ENCODE data around the gene SMIM35.

The SMIM35 gene

DNA sequence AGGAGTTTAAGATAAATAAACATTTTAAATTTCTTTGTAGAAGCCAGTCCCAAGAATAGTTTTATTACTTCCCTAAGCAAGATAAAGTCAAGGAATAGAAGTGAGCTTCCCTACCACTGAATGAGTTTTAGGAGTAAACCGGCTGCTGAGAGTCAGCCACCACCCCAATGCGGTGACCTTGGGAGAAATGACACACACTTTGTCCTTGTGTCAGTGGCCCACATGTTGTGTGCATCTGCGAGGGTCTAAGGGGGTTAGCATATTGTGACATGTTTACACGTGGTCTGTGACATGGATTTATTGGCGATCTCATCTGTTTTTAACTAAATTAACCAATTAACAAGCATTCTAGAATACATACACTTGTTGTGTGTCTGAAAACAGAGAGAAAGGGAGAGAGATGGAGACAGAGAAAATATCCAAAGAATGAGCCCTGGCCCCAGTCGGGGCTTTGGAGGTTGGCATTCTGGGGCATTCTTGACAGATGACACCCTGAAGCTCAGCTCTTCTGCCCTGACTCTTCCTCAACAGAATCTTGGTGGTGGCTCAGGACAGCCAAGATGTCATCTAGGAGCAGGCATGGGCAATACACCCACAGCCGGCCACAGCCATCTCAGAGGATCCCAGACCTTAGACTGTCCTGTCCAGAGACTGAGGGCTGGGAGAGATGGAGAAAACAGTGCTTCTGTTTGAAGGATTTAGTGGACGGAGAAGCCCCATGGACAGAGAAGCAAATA lies 39.6 kb downstream of the SMIM35 start:
- Mint-ChIP-seq H3K4me3 (no peak overlapping the region), H3K36me3 (no peaks in the 10 kb centered on the region), H3K27me3 (no peaks in the 10 kb centered on the region), H3K4me1 (peaks cover 57% of the 10 kb centered on the region), H3K27ac (peak overlapping the region; percentile 79), H3K9me3 (no peaks in the 10 kb centered on the region)
- peak; percentile 34 for ATAC-seq

- Mint-ChIP-seq H3K4me3 (no peak overlapping the region), H3K9me3 (no peaks in the 10 kb centered on the region), H3K4me1 (peaks cover 48% of the 10 kb centered on the region), H3K27me3 (no peaks in the 10 kb centered on the region), H3K36me3 (no peaks in the 10 kb centered on the region), H3K27ac (peak overlapping the region; percentile 79)
- ATAC-seq = peak; percentile 79
Observed at GRCh38 chr11:118046051-118046963, 40.5 kb downstream of the SMIM35 start.

DNA sequence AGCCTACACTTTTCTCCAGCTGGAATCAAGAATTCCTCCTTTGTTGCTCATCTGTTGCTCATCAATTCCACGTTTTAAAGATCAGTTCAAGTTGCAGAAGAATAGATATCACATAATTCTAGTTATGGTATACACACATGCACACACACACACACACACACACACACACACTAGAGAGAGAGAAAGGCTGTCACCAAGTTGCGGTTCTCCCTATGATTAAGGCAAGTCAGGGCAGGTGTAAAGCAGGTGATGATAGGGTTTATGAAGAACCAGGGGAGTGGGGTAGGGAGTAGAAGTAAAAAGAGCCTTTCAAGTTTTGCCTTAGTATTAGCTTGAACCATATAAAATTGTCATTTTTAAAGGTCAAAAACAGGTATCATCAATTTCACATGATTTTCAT lies 41.6 kb downstream of the SMIM35 start:
- Mint-ChIP-seq H3K4me3 (no peak overlapping the region), H3K36me3 (no peaks in the 10 kb centered on the region), H3K27me3 (no peaks in the 10 kb centered on the region), H3K27ac (peak overlapping the region; percentile 79), H3K4me1 (peaks cover 39% of the 10 kb centered on the region), H3K9me3 (no peaks in the 10 kb centered on the region)
- ATAC-seq = no peak

DNA sequence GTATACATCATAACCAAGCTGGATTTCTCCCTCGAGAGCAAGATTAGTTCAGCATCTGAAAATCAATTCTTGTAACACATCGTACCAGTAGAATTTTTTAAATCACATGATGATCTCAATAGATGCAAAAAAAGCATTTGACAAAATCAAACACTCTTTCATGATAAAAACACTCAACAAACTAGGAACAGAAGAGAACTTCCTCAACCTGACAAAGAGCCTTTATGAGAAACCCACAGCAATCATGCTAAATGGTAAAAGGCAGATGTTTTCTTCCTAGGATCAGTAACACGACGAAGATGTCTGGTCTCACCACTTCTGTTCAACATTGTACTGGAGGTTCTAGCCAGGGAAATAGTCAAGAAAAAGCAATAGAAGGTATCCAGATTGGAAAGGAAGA lies 44.0 kb downstream of the SMIM35 start:
- H3K36me3 Mint-ChIP-seq = no peaks in the 10 kb centered on the region
- H3K27ac Mint-ChIP-seq = peak overlapping the region; percentile 65
- no peak overlapping the region for H3K4me3 Mint-ChIP-seq
- no peaks in the 10 kb centered on the region for H3K27me3 Mint-ChIP-seq
- no peak for ATAC-seq
- H3K9me3 Mint-ChIP-seq = no peaks in the 10 kb centered on the region
- H3K4me1 Mint-ChIP-seq = peaks cover 29% of the 10 kb centered on the region

GRCh38 chr11:118042141-118042540 lies 44.6 kb downstream of the SMIM35 start:
- no peaks in the 10 kb centered on the region for H3K9me3 Mint-ChIP-seq
- peak overlapping the region; percentile 65 for H3K27ac Mint-ChIP-seq
- H3K27me3 Mint-ChIP-seq = no peaks in the 10 kb centered on the region
- no peaks in the 10 kb centered on the region for H3K36me3 Mint-ChIP-seq
- H3K4me3 Mint-ChIP-seq = no peak overlapping the region
- H3K4me1 Mint-ChIP-seq = peaks cover 23% of the 10 kb centered on the region
- ATAC-seq = no peak

GRCh38 chr11:118033443-118033842 lies 53.3 kb downstream of the SMIM35 start:
- H3K36me3 Mint-ChIP-seq = no peaks in the 10 kb centered on the region
- peaks cover 11% of the 10 kb centered on the region for H3K4me1 Mint-ChIP-seq
- no peaks in the 10 kb centered on the region for H3K9me3 Mint-ChIP-seq
- no peaks in the 10 kb centered on the region for H3K27me3 Mint-ChIP-seq
- no peak for ATAC-seq
- no peak overlapping the region for H3K4me3 Mint-ChIP-seq
- peak overlapping the region; percentile 69 for H3K27ac Mint-ChIP-seq

DNA sequence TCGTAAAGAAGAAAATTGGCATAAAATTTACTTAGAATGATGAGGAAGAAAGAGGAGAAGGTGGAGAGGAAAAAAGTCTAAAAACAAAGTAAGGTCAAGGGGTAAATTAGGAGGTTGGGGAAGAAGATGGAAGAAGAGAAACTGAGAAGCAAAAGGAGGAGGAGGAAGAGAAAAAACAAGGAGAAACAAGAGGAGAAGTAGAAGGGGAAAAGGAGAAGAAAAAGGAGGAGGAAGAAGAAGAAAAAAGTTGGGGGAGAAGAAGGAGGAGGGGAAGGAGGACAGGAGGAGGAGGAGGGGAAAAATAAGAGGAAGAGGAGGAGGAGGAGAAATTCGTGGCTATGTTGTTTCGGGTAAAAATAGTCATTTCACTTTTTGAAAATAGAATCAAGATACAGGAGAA lies 58.1 kb downstream of the SMIM35 start:
- H3K4me1 Mint-ChIP-seq = peaks cover 25% of the 10 kb centered on the region
- no peaks in the 10 kb centered on the region for H3K36me3 Mint-ChIP-seq
- H3K27me3 Mint-ChIP-seq = no peaks in the 10 kb centered on the region
- H3K27ac Mint-ChIP-seq = peak overlapping the region; percentile 10
- H3K4me3 Mint-ChIP-seq = no peak overlapping the region
- no peaks in the 10 kb centered on the region for H3K9me3 Mint-ChIP-seq
- no peak for ATAC-seq

DNA sequence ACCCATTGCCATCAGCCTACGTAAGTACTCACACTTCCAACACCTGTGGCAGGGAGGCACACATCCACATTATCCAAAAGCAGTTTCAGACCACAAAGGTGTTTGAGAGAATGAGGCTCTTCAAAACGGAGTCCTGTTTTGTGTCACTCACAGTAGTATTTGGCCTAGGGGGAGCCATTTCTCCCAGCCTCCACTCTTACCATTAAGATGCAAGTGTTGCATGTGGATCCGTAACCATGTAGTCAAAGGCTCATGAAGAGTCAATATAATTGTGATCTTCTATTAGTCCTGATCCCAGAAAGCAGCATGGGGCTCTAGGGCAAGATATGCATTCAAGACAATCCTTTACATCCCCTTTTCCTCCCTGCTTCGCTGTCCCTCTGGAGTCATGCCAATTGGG lies 59.1 kb downstream of the SMIM35 start:
- H3K4me3 Mint-ChIP-seq = no peak overlapping the region
- H3K9me3 Mint-ChIP-seq = peaks cover 3% of the 10 kb centered on the region
- H3K4me1 Mint-ChIP-seq = peaks cover 25% of the 10 kb centered on the region
- no peaks in the 10 kb centered on the region for H3K27me3 Mint-ChIP-seq
- no peak overlapping the region for H3K27ac Mint-ChIP-seq
- no peak for ATAC-seq
- no peaks in the 10 kb centered on the region for H3K36me3 Mint-ChIP-seq

- Mint-ChIP-seq H3K4me1 (peaks cover 21% of the 10 kb centered on the region), H3K4me3 (no peak overlapping the region), H3K27me3 (no peaks in the 10 kb centered on the region), H3K36me3 (peaks cover 21% of the 10 kb centered on the region), H3K9me3 (peaks cover 23% of the 10 kb centered on the region), H3K27ac (no peak overlapping the region)
- no peak for ATAC-seq
Observed at GRCh38 chr11:118021146-118021545, 65.6 kb downstream of the SMIM35 start.

DNA sequence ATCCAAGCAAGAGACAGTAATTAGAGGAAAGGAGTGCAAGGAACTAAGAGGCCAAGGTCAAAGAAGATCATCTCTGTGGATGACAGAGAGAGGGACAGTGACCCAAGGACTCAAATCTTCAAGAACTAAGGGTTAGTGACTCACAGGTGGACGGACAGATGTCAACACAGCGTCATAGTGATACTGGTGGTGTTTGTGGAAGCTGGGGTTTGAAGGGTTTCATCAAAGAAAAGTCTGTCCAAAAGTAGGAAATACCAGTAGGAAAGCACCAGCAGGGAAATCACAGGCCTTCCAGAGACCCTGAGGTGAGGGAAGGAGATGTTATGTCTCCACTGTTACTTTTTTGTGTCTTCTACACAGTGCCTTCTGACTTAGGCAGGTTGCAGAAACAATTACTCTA lies 68.4 kb downstream of the SMIM35 start:
- peaks cover 28% of the 10 kb centered on the region for H3K36me3 Mint-ChIP-seq
- no peak overlapping the region for H3K4me3 Mint-ChIP-seq

DNA sequence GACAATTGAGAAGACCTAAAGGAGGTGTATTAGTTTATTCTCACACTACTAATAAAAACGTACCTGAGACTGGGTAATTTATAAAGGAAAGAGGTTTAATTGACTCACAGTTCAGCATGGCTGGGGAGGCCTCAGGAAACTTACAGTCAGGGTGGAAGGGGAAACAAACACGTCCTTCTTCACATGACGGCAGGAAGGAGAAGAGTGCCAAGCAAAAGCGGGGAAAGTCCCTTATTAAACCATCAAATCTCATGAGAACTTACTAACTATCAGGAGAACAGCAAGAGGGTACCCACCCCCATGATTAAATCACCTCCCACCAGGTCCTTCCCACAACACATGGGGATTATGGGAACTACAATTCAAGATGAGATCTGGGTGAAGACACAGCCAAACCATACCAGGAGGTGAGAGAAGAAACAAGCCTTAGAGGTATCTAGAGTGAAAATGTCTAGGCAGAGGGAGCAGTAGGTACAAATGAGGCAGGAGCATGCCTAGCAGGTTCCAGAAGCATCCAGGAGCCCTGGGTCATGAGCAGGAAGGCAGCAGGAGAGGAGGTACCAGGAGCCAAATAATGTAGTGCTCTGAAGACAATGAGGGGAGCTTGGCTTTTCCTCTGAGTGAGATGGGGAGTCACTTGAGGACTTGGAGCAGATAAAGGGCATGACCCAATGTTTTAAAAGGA lies 69.0 kb downstream of the SMIM35 start:
- no peak for ATAC-seq
- peaks cover 25% of the 10 kb centered on the region for H3K9me3 Mint-ChIP-seq
- peak overlapping the region; percentile 28 for H3K27ac Mint-ChIP-seq
- peaks cover 43% of the 10 kb centered on the region for H3K4me1 Mint-ChIP-seq
- no peaks in the 10 kb centered on the region for H3K27me3 Mint-ChIP-seq
- H3K4me3 Mint-ChIP-seq = no peak overlapping the region
- peaks cover 28% of the 10 kb centered on the region for H3K36me3 Mint-ChIP-seq

More for the DNA sequence above, 68.4 kb downstream of the SMIM35 start:
- H3K4me1 Mint-ChIP-seq = peaks cover 37% of the 10 kb centered on the region
- no peaks in the 10 kb centered on the region for H3K27me3 Mint-ChIP-seq
- peak overlapping the region; percentile 28 for H3K27ac Mint-ChIP-seq
- ATAC-seq = no peak
- H3K9me3 Mint-ChIP-seq = peaks cover 26% of the 10 kb centered on the region

- peaks cover 25% of the 10 kb centered on the region for H3K9me3 Mint-ChIP-seq
- H3K4me3 Mint-ChIP-seq = no peak overlapping the region
- H3K27ac Mint-ChIP-seq = peak overlapping the region; percentile 28
- H3K27me3 Mint-ChIP-seq = no peaks in the 10 kb centered on the region
- H3K4me1 Mint-ChIP-seq = peaks cover 50% of the 10 kb centered on the region
- ATAC-seq = no peak
- peaks cover 28% of the 10 kb centered on the region for H3K36me3 Mint-ChIP-seq
Observed at GRCh38 chr11:118017111-118017510, 69.7 kb downstream of the SMIM35 start.

- ATAC-seq = peak; percentile 64
- Mint-ChIP-seq H3K4me1 (peaks cover 60% of the 10 kb centered on the region), H3K36me3 (peaks cover 28% of the 10 kb centered on the region), H3K9me3 (peaks cover 25% of the 10 kb centered on the region), H3K27me3 (no peaks in the 10 kb centered on the region), H3K27ac (peak overlapping the region; percentile 98), H3K4me3 (peak overlapping the region; percentile 32)
Observed at GRCh38 chr11:118016104-118016503, 70.7 kb downstream of the SMIM35 start.

- Mint-ChIP-seq H3K27me3 (no peaks in the 10 kb centered on the region), H3K4me1 (peaks cover 67% of the 10 kb centered on the region), H3K9me3 (peaks cover 22% of the 10 kb centered on the region), H3K4me3 (peak overlapping the region; percentile 32), H3K27ac (peak overlapping the region; percentile 98), H3K36me3 (peaks cover 28% of the 10 kb centered on the region)
- ATAC-seq = no peak
Observed at GRCh38 chr11:118015385-118015841, 71.3 kb downstream of the SMIM35 start.

- no peak overlapping the region for H3K4me3 Mint-ChIP-seq
- H3K27me3 Mint-ChIP-seq = no peaks in the 10 kb centered on the region
- no peak for ATAC-seq
- peaks cover 81% of the 10 kb centered on the region for H3K4me1 Mint-ChIP-seq
- H3K9me3 Mint-ChIP-seq = peaks cover 18% of the 10 kb centered on the region
- H3K27ac Mint-ChIP-seq = peak overlapping the region; percentile 98
- H3K36me3 Mint-ChIP-seq = peaks cover 24% of the 10 kb centered on the region
Observed at GRCh38 chr11:118014022-118014421, 72.7 kb downstream of the SMIM35 start.
